PC-9 (cell line): Measurements from ENCODE around the gene RNF7.

ENCODE experiments used
- EZH2 ChIP-seq: fragments of 200-600 bp; sonication (generic); IDR thresholded peaks from 2 replicates; pipeline ENCODE4 v1.8.0; 2017; ENCODE audit warnings: antibody characterized with exemption, low read depth
- TF ChIP-seq, protein P1 (sequence below): fragments of 200-600 bp; sonication (generic); conservative IDR thresholded peaks from 2 replicates; pipeline ENCODE4 v1.6.1; 2017; ENCODE audit warnings: mixed run types, antibody characterized with exemption, mild to moderate bottlenecking, moderate library complexity

DNA sequence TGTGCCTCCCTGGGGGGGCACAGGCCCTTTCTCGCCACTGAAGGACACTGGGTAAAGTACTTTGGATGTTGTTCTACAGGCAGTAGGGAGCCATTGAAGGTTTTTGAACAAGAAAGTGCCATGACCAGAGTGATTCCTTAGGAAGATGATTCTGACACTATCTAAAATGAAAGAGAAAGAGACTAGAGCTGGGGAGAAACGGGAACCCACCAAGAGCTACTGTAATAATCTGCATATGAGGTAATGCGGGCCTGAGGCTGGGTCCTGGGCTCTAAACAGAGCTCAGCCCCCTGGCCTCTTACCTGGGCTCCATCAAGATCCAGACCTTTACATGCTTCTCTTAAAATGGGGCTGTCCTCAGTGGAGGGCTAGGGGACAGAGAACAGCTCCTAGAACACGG is 50.1 kb downstream of the RNF7 start:
- TF ChIP-seq, protein P1, sequence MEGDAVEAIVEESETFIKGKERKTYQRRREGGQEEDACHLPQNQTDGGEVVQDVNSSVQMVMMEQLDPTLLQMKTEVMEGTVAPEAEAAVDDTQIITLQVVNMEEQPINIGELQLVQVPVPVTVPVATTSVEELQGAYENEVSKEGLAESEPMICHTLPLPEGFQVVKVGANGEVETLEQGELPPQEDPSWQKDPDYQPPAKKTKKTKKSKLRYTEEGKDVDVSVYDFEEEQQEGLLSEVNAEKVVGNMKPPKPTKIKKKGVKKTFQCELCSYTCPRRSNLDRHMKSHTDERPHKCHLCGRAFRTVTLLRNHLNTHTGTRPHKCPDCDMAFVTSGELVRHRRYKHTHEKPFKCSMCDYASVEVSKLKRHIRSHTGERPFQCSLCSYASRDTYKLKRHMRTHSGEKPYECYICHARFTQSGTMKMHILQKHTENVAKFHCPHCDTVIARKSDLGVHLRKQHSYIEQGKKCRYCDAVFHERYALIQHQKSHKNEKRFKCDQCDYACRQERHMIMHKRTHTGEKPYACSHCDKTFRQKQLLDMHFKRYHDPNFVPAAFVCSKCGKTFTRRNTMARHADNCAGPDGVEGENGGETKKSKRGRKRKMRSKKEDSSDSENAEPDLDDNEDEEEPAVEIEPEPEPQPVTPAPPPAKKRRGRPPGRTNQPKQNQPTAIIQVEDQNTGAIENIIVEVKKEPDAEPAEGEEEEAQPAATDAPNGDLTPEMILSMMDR, result no peak
- no peak for TF ChIP-seq EZH2
